ENCODE data around the gene DNASE1L3. TPM values are rescaled to one million over a fixed set of nuclear protein-coding genes. Genes with fewer than 3 reads are reported as not detected.

Gene DNASE1L3
- total RNA-seq, 2 donors from 2014 or later: 2.3 to 3.8 TPM

Other genes starting within 250 kb of the DNASE1L3 start
- gene FLNB, start 202.6 kb downstream of the DNASE1L3 start, total RNA-seq: 100 to 1,000 TPM in 1 of 2 donors, 10 to 100 TPM in 1; 96.9 to 139 TPM
- gene ABHD6, start 26.8 kb upstream of the DNASE1L3 start, total RNA-seq: 10 to 100 TPM in 1 of 2 donors, 1 to 10 TPM in 1; 6.1 to 10.6 TPM
- 10 to 100 TPM in 1 of 2 donors, 1 to 10 TPM in 1; 5.0 to 10.1 TPM for gene RPP14, start 95.3 kb upstream of the DNASE1L3 start, total RNA-seq
- gene HTD2, start 95.5 kb upstream of the DNASE1L3 start, total RNA-seq: 10 to 100 TPM in 1 of 2 donors, not detected in 1; 13.9 TPM
- 10 to 100 TPM; 22.1 to 34.2 TPM for gene PXK, start 121.9 kb upstream of the DNASE1L3 start, total RNA-seq
- 10 to 100 TPM; 59.3 to 83.5 TPM for gene PDHB, start 222.9 kb upstream of the DNASE1L3 start, total RNA-seq